Stimulated activated CD4-positive, alpha-beta T cell treated with anti-CD3 and anti-CD28 coated beads, Interleukin-1b, Interleukin-23, amount 100 ng/mL, for 48 hours (primary cell): ENCODE data around the gene FBXW2.
"Not testable (repeated sequence)": the region's sequence is repeated elsewhere in the genome, so short reads cannot be mapped to it uniquely, and the experiment has no call there.

Experiments used
- DNase-seq: peaks from one replicate; pipeline ENCODE4 v3.0.0-alpha.2; 2020

The FBXW2 gene

GRCh38 chr9:120778758-120779157 lies 14.5 kb downstream of the FBXW2 start:
- DNase-seq: no peak

- DNase-seq: no peak
These were observed 16.0 kb downstream of the FBXW2 start for GRCh38 chr9:120777229-120777628.

- DNase-seq: no peak
These were observed 16.4 kb downstream of the FBXW2 start for GRCh38 chr9:120776788-120777187.

GRCh38 chr9:120775859-120776258 lies 17.4 kb downstream of the FBXW2 start:
- DNase-seq: no peak

- DNase-seq: no peak
These were observed 18.5 kb downstream of the FBXW2 start for GRCh38 chr9:120774719-120775118.

- DNase-seq: no peak
These were observed 20.0 kb downstream of the FBXW2 start for GRCh38 chr9:120773256-120773655.

GRCh38 chr9:120770931-120771330 lies 22.3 kb downstream of the FBXW2 start:
- DNase-seq: no peak

- no peak for DNase-seq
These were observed 24.3 kb downstream of the FBXW2 start for GRCh38 chr9:120768886-120769285.

GRCh38 chr9:120768247-120768646 lies 25.0 kb downstream of the FBXW2 start:
- no peak for DNase-seq

- DNase-seq: no peak
These were observed 25.8 kb downstream of the FBXW2 start for GRCh38 chr9:120767451-120767850.

- no peak for DNase-seq
These were observed 27.2 kb downstream of the FBXW2 start for GRCh38 chr9:120765910-120766425.

GRCh38 chr9:120764476-120764875 lies 28.7 kb downstream of the FBXW2 start:
- DNase-seq: no peak

GRCh38 chr9:120761006-120761405 lies 32.2 kb downstream of the FBXW2 start:
- DNase-seq: no peak

- DNase-seq: no peak
These were observed 33.3 kb downstream of the FBXW2 start for GRCh38 chr9:120759755-120760400.

- DNase-seq: peak; percentile 26
These were observed 34.7 kb downstream of the FBXW2 start for GRCh38 chr9:120758544-120758943.

- no peak for DNase-seq
These were observed 35.9 kb downstream of the FBXW2 start for GRCh38 chr9:120757026-120757913.

GRCh38 chr9:120756531-120756930 lies 36.7 kb downstream of the FBXW2 start:
- no peak for DNase-seq

GRCh38 chr9:120755810-120756434 lies 37.3 kb downstream of the FBXW2 start:
- DNase-seq: peak; percentile 54

- no peak for DNase-seq
These were observed 38.2 kb downstream of the FBXW2 start for GRCh38 chr9:120755044-120755443.

GRCh38 chr9:120750421-120750820 lies 42.8 kb downstream of the FBXW2 start:
- no peak for DNase-seq

GRCh38 chr9:120746366-120746765 lies 46.9 kb downstream of the FBXW2 start:
- not testable (repeated sequence) for DNase-seq

- DNase-seq: no peak
These were observed 47.9 kb downstream of the FBXW2 start for GRCh38 chr9:120745278-120745677.

- no peak for DNase-seq
These were observed 50.2 kb downstream of the FBXW2 start for GRCh38 chr9:120742951-120743416.
